Upper lobe of left lung (tissue), 4 donors: ENCODE results near the gene BMPR2.

Experiments
- EP300 ChIP-seq, 4 donors: sonication (generic); formaldehyde crosslinking; IDR thresholded peaks; one replicate each; pipeline ENCODE4 v1.5.1; 2017; ENCODE audit warnings: antibody characterized with exemption in 4 of 4, control low read depth in 2 of 4
- POLR2A ChIP-seq, 4 donors: fragments of 450-650 bp; IDR thresholded peaks; one replicate each; pipeline ENCODE4 v1.5.1; 2016 to 2017; ENCODE audit warnings: antibody characterized with exemption in 4 of 4, mild to moderate bottlenecking in 2 of 4
- POLR2AphosphoS5 ChIP-seq, 2 donors: sonication (generic); formaldehyde crosslinking; IDR thresholded peaks; one replicate each; pipeline ENCODE4 v1.5.1; 2017; ENCODE audit warnings: antibody characterized with exemption in 2 of 2
- TF ChIP-seq, protein P1 (sequence below), 6 experiments: fragments of 450-650 bp in 4 of 6; fragments of 200-600 bp in 2 of 6; sonication (generic) in 2 of 6; IDR thresholded peaks; one replicate each; pipeline ENCODE4 v1.5.1; 2016 to 2019; ENCODE audit warnings: antibody characterized with exemption in 6 of 6

DNA sequence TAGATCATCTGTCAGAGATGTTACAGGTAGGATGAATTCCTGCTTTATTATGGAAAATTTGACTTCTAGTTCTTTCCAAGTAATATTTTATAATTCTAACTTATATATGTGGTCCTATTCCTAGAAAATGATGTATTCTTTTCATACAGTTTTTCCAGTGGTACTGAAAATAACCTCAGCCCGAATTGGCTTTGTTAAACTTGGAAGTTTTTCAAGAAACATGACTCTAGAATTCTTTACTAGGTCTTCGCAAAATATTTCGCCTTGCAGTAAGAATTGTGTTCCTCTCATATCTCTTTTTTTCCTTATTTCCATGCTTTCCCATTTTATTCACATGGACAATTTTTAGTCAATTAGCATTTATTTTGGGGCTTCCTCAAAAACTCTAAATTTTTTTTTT lies 60.5 kb downstream of the BMPR2 start:
- TF ChIP-seq POLR2AphosphoS5 (IDR thresholded peaks at IDR 0.05) = no peak
- TF ChIP-seq, protein P1, sequence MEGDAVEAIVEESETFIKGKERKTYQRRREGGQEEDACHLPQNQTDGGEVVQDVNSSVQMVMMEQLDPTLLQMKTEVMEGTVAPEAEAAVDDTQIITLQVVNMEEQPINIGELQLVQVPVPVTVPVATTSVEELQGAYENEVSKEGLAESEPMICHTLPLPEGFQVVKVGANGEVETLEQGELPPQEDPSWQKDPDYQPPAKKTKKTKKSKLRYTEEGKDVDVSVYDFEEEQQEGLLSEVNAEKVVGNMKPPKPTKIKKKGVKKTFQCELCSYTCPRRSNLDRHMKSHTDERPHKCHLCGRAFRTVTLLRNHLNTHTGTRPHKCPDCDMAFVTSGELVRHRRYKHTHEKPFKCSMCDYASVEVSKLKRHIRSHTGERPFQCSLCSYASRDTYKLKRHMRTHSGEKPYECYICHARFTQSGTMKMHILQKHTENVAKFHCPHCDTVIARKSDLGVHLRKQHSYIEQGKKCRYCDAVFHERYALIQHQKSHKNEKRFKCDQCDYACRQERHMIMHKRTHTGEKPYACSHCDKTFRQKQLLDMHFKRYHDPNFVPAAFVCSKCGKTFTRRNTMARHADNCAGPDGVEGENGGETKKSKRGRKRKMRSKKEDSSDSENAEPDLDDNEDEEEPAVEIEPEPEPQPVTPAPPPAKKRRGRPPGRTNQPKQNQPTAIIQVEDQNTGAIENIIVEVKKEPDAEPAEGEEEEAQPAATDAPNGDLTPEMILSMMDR (IDR thresholded peaks at IDR 0.05) = no peak
- no peak for TF ChIP-seq POLR2A (IDR thresholded peaks at IDR 0.05)
- no peak for TF ChIP-seq EP300 (IDR thresholded peaks at IDR 0.05)
